Suprapubic skin (tissue), 4 donors: ENCODE data around the gene ATOSA. TPM values are rescaled to one million over a fixed set of nuclear protein-coding genes. Genes with fewer than 3 reads are reported as not detected.

Experiments used
- DNase-seq, 2 donors: peaks; one replicate each; pipeline ENCODE4 v3.0.0-alpha.2; 2019; ENCODE audit warnings: low spot score in 2 of 2
- H3K27ac ChIP-seq: fragments of 200-600 bp; sonication (generic); one replicate; pipeline ENCODE4 v1.5.1; 2019
- H3K27me3 ChIP-seq: fragments of 200-600 bp; sonication (generic); one replicate; pipeline ENCODE4 v1.5.1; 2019
- H3K36me3 ChIP-seq: fragments of 200-600 bp; sonication (generic); one replicate; pipeline ENCODE4 v1.5.1; 2019
- H3K4me1 ChIP-seq: fragments of 200-600 bp; sonication (generic); one replicate; pipeline ENCODE4 v1.5.1; 2019
- H3K4me3 ChIP-seq: fragments of 200-600 bp; sonication (generic); one replicate; pipeline ENCODE4 v1.5.1; 2019; ENCODE audit warnings: mild to moderate bottlenecking
- H3K9me3 ChIP-seq: fragments of 200-600 bp; sonication (generic); one replicate; pipeline ENCODE4 v1.5.1; 2019
- EP300 ChIP-seq: sonication (generic); formaldehyde crosslinking; IDR thresholded peaks from one replicate; pipeline ENCODE4 v1.6.1; 2017; ENCODE audit warnings: antibody characterized with exemption
- POLR2A ChIP-seq, 2 donors: fragments of 450-650 bp; IDR thresholded peaks; one replicate each; pipeline ENCODE4 v1.6.1; 2017; ENCODE audit warnings: antibody characterized with exemption in 2 of 2, mild to moderate bottlenecking in 2 of 2, moderate library complexity in 2 of 2
- POLR2AphosphoS5 ChIP-seq, 3 donors: sonication (generic); formaldehyde crosslinking; IDR thresholded peaks; one replicate each; pipeline ENCODE4 v1.6.1; 2017; ENCODE audit warnings: antibody characterized with exemption in 3 of 3
- WGBS: methylation state at CpG from one replicate; pipeline ENCODE4 v1.1.5; 2018; 5-methylcytosine and 5-hydroxymethylcytosine counted together
- total RNA-seq, 4 donors: library from RNA; depleted of rRNA; stranded (reverse); fragments of >200 nt; gene quantifications; one replicate each; pipeline ENCODE4 v1.1.0, GENCODE V29; 2016
- TF ChIP-seq, protein P1 (sequence below), 2 donors: fragments of 200-600 bp in 1 of 2; fragments of 450-650 bp in 1 of 2; sonication (generic) in 1 of 2; IDR thresholded peaks; one replicate each; pipeline ENCODE4 v1.5.1; 2016 to 2019; ENCODE audit warnings: antibody characterized with exemption in 2 of 2, mild to moderate bottlenecking in 1 of 2, moderate library complexity in 1 of 2

The ATOSA gene
- total RNA-seq, 4 donors from 2014 or later: 25.7 to 132 (median 57.9) TPM

DNA sequence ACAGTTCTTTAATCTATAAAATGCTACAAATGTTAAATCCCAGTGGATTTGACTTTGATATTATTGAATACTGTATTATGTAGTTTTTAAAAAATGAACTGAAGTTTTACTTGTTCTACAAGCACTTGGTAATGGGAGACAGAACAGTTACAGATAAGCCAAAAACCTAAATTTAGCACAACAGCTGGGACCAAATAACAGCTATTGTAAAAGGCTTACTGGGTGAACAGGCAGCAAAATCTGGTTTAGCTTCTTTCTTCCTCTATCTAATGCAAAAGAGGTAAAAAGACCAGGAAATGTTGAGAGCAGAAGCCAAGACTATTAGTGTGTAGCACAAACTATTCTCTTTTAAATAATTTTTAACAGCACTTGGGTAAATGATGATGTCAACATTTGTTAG, 1.6 kb upstream of the ATOSA start:
- no peak for TF ChIP-seq POLR2A (IDR thresholded peaks at IDR 0.05)
- no peak for TF ChIP-seq POLR2AphosphoS5 (IDR thresholded peaks at IDR 0.05)
- no peak for TF ChIP-seq EP300
- TF ChIP-seq, protein P1, sequence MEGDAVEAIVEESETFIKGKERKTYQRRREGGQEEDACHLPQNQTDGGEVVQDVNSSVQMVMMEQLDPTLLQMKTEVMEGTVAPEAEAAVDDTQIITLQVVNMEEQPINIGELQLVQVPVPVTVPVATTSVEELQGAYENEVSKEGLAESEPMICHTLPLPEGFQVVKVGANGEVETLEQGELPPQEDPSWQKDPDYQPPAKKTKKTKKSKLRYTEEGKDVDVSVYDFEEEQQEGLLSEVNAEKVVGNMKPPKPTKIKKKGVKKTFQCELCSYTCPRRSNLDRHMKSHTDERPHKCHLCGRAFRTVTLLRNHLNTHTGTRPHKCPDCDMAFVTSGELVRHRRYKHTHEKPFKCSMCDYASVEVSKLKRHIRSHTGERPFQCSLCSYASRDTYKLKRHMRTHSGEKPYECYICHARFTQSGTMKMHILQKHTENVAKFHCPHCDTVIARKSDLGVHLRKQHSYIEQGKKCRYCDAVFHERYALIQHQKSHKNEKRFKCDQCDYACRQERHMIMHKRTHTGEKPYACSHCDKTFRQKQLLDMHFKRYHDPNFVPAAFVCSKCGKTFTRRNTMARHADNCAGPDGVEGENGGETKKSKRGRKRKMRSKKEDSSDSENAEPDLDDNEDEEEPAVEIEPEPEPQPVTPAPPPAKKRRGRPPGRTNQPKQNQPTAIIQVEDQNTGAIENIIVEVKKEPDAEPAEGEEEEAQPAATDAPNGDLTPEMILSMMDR (IDR thresholded peaks at IDR 0.05): no peak
- no peak overlapping the region for H3K4me3 ChIP-seq
- no peak overlapping the region for H3K27ac ChIP-seq
- no peaks in the 10 kb centered on the region for H3K27me3 ChIP-seq
- no peak for DNase-seq
- peaks cover 27% of the 10 kb centered on the region for H3K4me1 ChIP-seq
- no peaks in the 10 kb centered on the region for H3K9me3 ChIP-seq
- no peaks in the 10 kb centered on the region for H3K36me3 ChIP-seq

- Histone ChIP-seq H3K36me3 (peaks cover 4% of the 10 kb centered on the region), H3K4me1 (peaks cover 33% of the 10 kb centered on the region), H3K27ac (peak overlapping the region; percentile 99), H3K9me3 (no peaks in the 10 kb centered on the region), H3K27me3 (no peaks in the 10 kb centered on the region), H3K4me3 (peak overlapping the region; percentile 94)
- WGBS: 24% methylated on average over 3 of the region's 3 CpGs
- DNase-seq: no peak
- TF ChIP-seq EP300 (no peak), POLR2AphosphoS5 (IDR thresholded peaks at IDR 0.05) (no peak), POLR2A (IDR thresholded peaks at IDR 0.05) (no peak)
- TF ChIP-seq, protein P1 (IDR thresholded peaks at IDR 0.05): no peak
These were observed 828 bp upstream of the ATOSA start for GRCh38 chr15:52680041-52680391.

DNA sequence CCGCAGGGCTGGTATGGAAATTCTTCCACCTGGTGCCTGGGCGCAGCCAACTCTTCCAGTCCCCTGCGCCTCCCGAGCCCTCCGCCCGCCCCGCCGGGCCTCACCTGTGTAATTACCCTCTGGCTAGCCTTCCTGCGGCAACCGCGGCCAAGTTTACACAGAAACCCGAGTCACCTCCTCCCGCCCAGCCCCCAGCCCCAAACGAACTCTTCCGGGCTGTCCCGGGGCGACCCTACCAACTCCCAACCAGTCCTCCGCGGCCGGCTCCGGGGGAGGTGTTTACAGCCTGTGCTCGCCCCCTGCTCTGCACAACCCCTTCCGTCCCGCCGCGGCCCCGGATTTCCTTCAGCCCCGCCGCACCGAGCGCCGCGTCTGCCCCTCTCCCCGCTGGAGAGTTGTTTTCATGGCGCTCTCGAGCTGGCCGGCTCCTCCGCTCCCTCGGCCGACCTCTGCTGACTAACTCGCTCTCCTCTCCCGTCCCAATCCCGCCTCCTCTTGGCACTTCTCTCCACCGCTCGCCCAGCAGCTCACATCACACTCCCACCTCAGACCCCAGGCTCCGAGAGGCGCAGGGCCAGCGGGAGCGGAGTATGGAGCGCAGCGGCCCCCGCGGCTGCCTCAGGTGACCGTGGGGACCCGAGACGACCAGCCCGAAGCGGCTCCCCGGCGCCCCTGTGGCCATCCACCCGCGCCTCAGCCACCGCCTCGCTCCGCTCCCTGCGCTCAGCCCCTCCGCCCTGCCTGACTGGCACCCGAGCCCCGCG, 538 bp downstream of the ATOSA start:
- peaks cover 4% of the 10 kb centered on the region for H3K36me3 ChIP-seq
- no peaks in the 10 kb centered on the region for H3K9me3 ChIP-seq
- H3K4me1 ChIP-seq: peaks cover 40% of the 10 kb centered on the region
- DNase-seq: peak; percentile 85 to 87
- under 1% methylated on average over 55 of the region's 70 CpGs for WGBS
- H3K4me3 ChIP-seq: peak overlapping the region; percentile 94
- no peaks in the 10 kb centered on the region for H3K27me3 ChIP-seq
- TF ChIP-seq, protein P1 (IDR thresholded peaks at IDR 0.05): no peak
- TF ChIP-seq POLR2A (IDR thresholded peaks at IDR 0.05) (peak in 1 of 2 donors; percentile 18), POLR2AphosphoS5 (IDR thresholded peaks at IDR 0.05) (peak in 1 of 3 donors; percentile 5)
- H3K27ac ChIP-seq: peak overlapping the region; percentile 99

GRCh38 chr15:52677593-52678467, 1.4 kb downstream of the ATOSA start:
- 2% methylated on average over 16 of the region's 16 CpGs for WGBS
- TF ChIP-seq POLR2A (IDR thresholded peaks at IDR 0.05): no peak
- no peak for TF ChIP-seq POLR2AphosphoS5 (IDR thresholded peaks at IDR 0.05)
- TF ChIP-seq, protein P1 (IDR thresholded peaks at IDR 0.05): no peak
- no peak for TF ChIP-seq EP300
- peaks cover 41% of the 10 kb centered on the region for H3K4me1 ChIP-seq
- H3K9me3 ChIP-seq: no peaks in the 10 kb centered on the region
- peak in 1 of 2 donors; percentile 73 for DNase-seq
- no peaks in the 10 kb centered on the region for H3K27me3 ChIP-seq
- H3K36me3 ChIP-seq: peaks cover 12% of the 10 kb centered on the region
- peak overlapping the region; percentile 99 for H3K27ac ChIP-seq
- H3K4me3 ChIP-seq: peak overlapping the region; percentile 94

GRCh38 chr15:52674831-52675230, 4.4 kb downstream of the ATOSA start:
- WGBS: 85% methylated on average over 4 of the region's 4 CpGs
- peaks cover 34% of the 10 kb centered on the region for H3K36me3 ChIP-seq
- H3K9me3 ChIP-seq: no peaks in the 10 kb centered on the region
- no peaks in the 10 kb centered on the region for H3K27me3 ChIP-seq
- no peak for DNase-seq
- no peak overlapping the region for H3K27ac ChIP-seq
- no peak for TF ChIP-seq EP300
- no peak for TF ChIP-seq POLR2A (IDR thresholded peaks at IDR 0.05)
- TF ChIP-seq POLR2AphosphoS5 (IDR thresholded peaks at IDR 0.05): no peak
- H3K4me1 ChIP-seq: peaks cover 34% of the 10 kb centered on the region
- H3K4me3 ChIP-seq: no peak overlapping the region
